NT2/D1 (cell line): ENCODE results near the gene PCNA.

Experiments used
- DNase-seq: peaks from one replicate; pipeline ENCODE4 v3.0.0-alpha.2; 2011; ENCODE audit warnings: low read depth, low spot score
- H3K27me3 ChIP-seq: 2 replicates; pipeline ENCODE4 v1.6.0; 2011; ENCODE audit warnings: mild to moderate bottlenecking; ENCODE audit not compliant: insufficient read length, insufficient read depth
- H3K36me3 ChIP-seq: 2 replicates; pipeline ENCODE4 v1.6.1; 2011; ENCODE audit warnings: mild to moderate bottlenecking, low read length, mixed read lengths; ENCODE audit not compliant: insufficient read depth, insufficient read length
- H3K4me1 ChIP-seq: 2 replicates; pipeline ENCODE4 v1.5.1; 2011; ENCODE audit not compliant: insufficient read depth, insufficient read length
- H3K4me3 ChIP-seq: 2 replicates; pipeline ENCODE4 v1.5.1; 2011; ENCODE audit warnings: low read depth; ENCODE audit not compliant: insufficient read length
- H3K9ac ChIP-seq: 2 replicates; pipeline ENCODE4 v1.6.0; 2011; ENCODE audit warnings: low read depth; ENCODE audit not compliant: insufficient read length
- H3K9me3 ChIP-seq: 2 replicates; pipeline ENCODE4 v1.5.1; 2011; ENCODE audit warnings: mild to moderate bottlenecking, low read length; ENCODE audit not compliant: insufficient read depth
- SUZ12 ChIP-seq: IDR thresholded peaks from 2 replicates; pipeline ENCODE4 v1.6.1; 2011; ENCODE audit not compliant: insufficient read length, insufficient read depth; ENCODE audit errors: extremely low read depth
- YY1 ChIP-seq: IDR thresholded peaks from 2 replicates; pipeline ENCODE4 v1.6.1; 2011; ENCODE audit not compliant: insufficient read length, insufficient read depth
- ZNF274 ChIP-seq: IDR thresholded peaks from 2 replicates; pipeline ENCODE4 v1.6.1; 2011; ENCODE audit warnings: mild to moderate bottlenecking, low read depth, low read length

Gene PCNA

DNA sequence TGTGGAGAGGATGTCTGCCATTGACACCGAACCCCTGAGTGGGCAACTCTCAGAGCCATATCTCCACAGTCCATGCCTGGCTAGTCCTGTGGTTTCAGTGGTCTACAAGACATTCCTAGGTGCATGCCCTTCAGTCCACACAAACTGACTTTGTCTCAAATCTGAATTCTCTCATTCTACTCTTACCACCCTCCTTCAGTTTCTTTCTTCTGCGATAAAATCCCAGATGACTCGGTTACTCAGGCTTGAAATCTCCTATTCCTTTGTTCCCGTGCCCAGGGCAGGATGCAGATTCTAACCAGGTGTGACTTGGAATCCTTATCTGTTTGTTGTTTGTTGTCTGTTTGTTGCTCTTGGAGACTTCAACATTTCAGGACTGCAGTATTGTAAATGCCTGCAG, 16.3 kb upstream of the PCNA start:
- Histone ChIP-seq H3K4me3 (no peak overlapping the region), H3K9me3 (no peaks in the 10 kb centered on the region), H3K27me3 (no peaks in the 10 kb centered on the region), H3K9ac (no peak overlapping the region), H3K36me3 (no peaks in the 10 kb centered on the region), H3K4me1 (no peaks in the 10 kb centered on the region)
- DNase-seq, result no peak
- TF ChIP-seq SUZ12 (no peak), ZNF274 (no peak)

DNA sequence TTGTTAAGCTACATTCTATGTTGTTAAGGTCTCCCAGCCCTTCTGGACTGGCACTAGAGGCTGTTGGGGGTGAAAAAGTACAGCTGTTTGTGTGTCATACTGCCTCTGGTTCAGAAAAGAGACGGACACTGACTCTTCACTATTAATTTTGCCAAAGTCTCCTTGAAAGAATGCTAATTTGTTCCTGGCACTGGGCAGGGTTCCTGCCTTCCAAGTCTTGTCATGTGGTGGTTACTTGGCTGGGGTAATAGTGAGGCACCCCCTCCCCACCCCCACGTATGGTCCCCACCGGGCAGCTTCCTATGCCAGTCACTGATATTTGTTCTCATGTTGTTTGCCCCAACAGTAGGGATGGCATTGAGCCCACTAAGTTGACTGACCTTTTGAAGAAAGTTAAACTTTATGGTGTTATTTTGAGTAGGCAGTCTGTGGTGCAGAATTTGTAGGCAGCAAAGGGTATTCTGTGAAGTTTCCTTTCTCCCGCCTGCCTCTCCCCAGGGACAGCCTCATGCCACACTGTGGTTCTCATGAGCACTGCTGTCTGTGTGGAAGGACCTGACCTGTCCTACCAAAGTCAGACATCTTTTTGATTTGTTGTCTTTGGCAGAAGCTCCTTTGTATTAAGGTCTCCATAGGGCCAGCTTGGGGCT, 15.7 kb upstream of the PCNA start:
- H3K4me3 ChIP-seq, result no peak overlapping the region
- DNase-seq, result no peak
- no peaks in the 10 kb centered on the region for H3K9me3 ChIP-seq
- TF ChIP-seq YY1 (no peak), SUZ12 (no peak), ZNF274 (no peak)
- H3K4me1 ChIP-seq, result no peaks in the 10 kb centered on the region
- H3K27me3 ChIP-seq, result no peaks in the 10 kb centered on the region
- H3K9ac ChIP-seq, result no peak overlapping the region
- no peaks in the 10 kb centered on the region for H3K36me3 ChIP-seq

DNA sequence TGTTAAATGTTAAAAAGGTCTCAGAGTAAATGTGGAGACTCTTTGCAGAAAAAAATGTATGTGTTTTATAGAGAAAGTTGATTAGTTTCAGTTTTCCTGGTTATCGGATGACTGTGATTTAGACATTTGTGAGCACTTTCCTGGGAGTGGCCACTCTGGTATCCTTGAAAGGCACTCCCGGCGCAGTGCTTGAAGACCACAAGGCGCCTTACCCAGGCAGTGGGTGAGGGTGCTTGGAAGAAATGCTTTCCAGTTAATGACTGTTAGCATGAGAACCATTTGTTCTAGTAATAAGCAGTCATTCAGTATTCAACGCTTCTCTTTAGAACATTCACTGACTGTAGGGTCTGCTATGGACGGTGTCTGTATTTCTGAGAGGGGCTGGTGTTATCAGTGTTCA, 14.2 kb upstream of the PCNA start:
- no peaks in the 10 kb centered on the region for H3K9me3 ChIP-seq
- peaks cover 2% of the 10 kb centered on the region for H3K36me3 ChIP-seq
- no peak for TF ChIP-seq ZNF274
- TF ChIP-seq SUZ12, result no peak
- TF ChIP-seq YY1, result no peak
- H3K9ac ChIP-seq, result no peak overlapping the region
- no peak overlapping the region for H3K4me3 ChIP-seq
- no peak for DNase-seq
- no peaks in the 10 kb centered on the region for H3K27me3 ChIP-seq
- no peaks in the 10 kb centered on the region for H3K4me1 ChIP-seq

DNA sequence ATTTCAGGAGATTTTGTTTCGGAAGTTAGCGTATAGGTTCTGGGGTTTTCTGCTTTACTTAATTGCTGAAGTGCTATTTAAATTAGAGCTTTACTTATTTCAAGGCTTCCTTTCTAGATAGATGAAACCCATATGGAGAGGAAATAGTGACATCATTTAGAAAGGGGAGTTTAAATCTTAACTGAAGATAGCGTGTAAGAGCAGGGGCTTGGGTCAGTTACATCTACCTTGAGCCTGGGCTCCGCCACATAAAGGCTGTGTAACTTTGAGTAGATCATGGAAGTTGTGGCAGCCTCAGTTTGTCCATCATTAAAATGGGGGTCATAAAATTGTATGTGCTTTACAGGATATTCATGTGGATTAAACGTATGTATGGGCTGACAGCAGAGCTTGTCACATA, 11.7 kb upstream of the PCNA start:
- Histone ChIP-seq H3K4me1 (no peaks in the 10 kb centered on the region), H3K9me3 (no peaks in the 10 kb centered on the region), H3K4me3 (no peak overlapping the region), H3K36me3 (peaks cover 7% of the 10 kb centered on the region), H3K9ac (no peak overlapping the region), H3K27me3 (no peaks in the 10 kb centered on the region)
- TF ChIP-seq SUZ12, result no peak
- TF ChIP-seq ZNF274, result no peak
- TF ChIP-seq YY1, result no peak
- no peak for DNase-seq

DNA sequence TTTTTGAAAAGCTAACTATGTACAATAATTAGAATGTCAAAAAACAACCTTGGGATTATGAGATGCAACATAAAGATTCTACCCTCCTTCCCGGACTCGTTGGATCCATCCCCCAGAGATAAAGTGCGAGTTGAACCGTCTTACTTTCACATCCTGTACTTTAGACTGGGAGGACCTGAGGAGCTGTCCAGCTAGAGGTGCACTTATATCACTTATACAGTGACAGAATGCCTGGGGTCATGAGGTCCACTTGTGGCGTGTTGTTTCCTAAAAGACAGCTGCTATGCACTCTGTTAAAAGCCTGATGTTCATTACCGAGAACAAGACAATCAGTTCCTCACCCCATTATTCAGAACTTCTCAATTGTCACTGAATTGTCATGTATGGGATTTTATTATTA, 9.1 kb upstream of the PCNA start:
- Histone ChIP-seq H3K9ac (no peak overlapping the region), H3K4me3 (no peak overlapping the region)

DNA sequence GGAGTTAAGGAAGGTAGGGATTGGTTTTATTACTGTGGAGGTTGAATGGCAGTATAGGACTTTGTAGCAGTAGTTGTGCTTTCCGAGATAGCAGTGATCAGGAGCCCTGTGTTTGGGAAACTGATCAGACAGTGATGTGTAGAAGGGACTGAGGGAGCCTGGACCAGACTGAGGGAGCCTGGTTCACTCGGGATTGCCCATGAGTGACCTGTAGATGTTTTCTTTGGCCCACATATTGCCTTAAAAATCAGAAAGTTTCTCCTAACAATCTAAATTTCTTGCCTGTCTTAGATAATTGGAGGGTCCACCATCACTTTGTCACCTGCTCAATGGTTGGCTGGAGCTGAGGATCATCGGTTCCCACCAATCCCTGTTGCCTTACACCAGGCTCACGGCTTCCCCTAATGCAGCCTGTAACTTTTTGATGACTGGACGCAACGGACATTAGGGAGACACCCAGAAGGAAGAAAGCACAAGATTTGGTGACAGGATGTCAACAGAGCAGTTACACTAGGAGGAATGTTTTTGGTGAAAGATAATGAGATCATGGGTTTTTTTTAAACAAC, 8.2 kb upstream of the PCNA start:
- no peak for TF ChIP-seq SUZ12
- TF ChIP-seq YY1, result no peak
- TF ChIP-seq ZNF274, result no peak
- no peak for DNase-seq
- no peaks in the 10 kb centered on the region for H3K4me1 ChIP-seq
- H3K9ac ChIP-seq, result peak overlapping the region; percentile 80
- H3K36me3 ChIP-seq, result peaks cover 7% of the 10 kb centered on the region
- H3K4me3 ChIP-seq, result peak overlapping the region; percentile 78
- no peaks in the 10 kb centered on the region for H3K27me3 ChIP-seq
- no peaks in the 10 kb centered on the region for H3K9me3 ChIP-seq

More for the DNA sequence above, 9.1 kb upstream of the PCNA start:
- Histone ChIP-seq H3K36me3 (peaks cover 7% of the 10 kb centered on the region), H3K9me3 (no peaks in the 10 kb centered on the region), H3K4me1 (no peaks in the 10 kb centered on the region), H3K27me3 (no peaks in the 10 kb centered on the region)
- DNase-seq, result no peak
- TF ChIP-seq SUZ12, result no peak

DNA sequence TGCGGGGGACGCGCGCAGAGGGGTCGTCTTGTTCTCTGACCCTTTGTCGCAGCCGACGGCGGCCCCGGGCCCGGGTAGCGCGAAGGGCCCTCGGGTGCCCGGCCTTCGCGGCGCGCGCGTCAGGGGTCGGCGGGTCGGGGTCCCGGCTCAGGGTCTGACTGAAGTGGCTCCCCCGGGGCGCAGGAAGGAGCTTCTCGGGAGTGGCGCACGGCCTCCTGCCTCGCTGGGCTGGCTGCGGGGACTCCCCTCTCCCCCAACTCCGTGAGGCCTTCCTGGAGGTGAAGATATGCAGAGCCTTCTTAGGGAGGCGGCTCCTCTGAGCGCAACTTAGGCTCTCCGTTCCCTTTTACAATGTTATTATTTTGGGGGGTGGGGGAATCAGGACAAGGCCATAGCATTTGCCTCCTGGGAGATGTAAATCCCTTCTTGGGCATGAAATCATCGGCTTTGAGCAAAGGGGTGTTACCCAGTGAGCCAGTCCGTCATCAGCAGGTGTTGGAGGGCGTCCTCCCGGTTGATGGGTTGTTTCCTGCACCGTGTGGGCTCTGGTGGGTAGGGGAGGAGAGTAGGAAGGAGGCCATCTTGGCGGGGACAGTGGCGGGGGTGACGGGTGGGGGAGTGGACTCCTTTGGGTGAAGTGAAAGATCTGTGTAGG, 7.6 kb upstream of the PCNA start:
- Histone ChIP-seq H3K36me3 (peaks cover 7% of the 10 kb centered on the region), H3K9ac (peak overlapping the region; percentile 80), H3K27me3 (no peaks in the 10 kb centered on the region), H3K9me3 (no peaks in the 10 kb centered on the region), H3K4me3 (peak overlapping the region; percentile 78), H3K4me1 (peaks cover 3% of the 10 kb centered on the region)
- peak; percentile 25 for DNase-seq
- TF ChIP-seq ZNF274, result no peak
- TF ChIP-seq YY1, result peak; percentile 45
